HG03432 (cell line): ENCODE data around the gene ZNF407.
"Not testable (repeated sequence)": the region's sequence is repeated elsewhere in the genome, so short reads cannot be mapped to it uniquely, and the experiment has no call there.

Source experiments
- ATAC-seq: cut with Tn5 transposase; IDR thresholded peaks from one replicate; pipeline ENCODE4 v1.9.1; 2021; ENCODE audit warnings: mild to moderate bottlenecking, moderate library complexity; ENCODE audit not compliant: unreplicated experiment

ZNF407 gene

GRCh38 chr18:75081486-75081885 is 483.8 kb downstream of the ZNF407 start:
- no peak for ATAC-seq

GRCh38 chr18:75083131-75083530 is 485.5 kb downstream of the ZNF407 start:
- no peak for ATAC-seq

- no peak for ATAC-seq
Observed at GRCh38 chr18:75083761-75084160, 486.1 kb downstream of the ZNF407 start.

GRCh38 chr18:75085676-75086075 is 488.0 kb downstream of the ZNF407 start:
- ATAC-seq = not testable (repeated sequence)

GRCh38 chr18:75086494-75087034 is 488.9 kb downstream of the ZNF407 start:
- ATAC-seq = no peak

- no peak for ATAC-seq
Observed at GRCh38 chr18:75087119-75088020, 489.7 kb downstream of the ZNF407 start.

- ATAC-seq = no peak
Observed at GRCh38 chr18:75088021-75088506, 490.4 kb downstream of the ZNF407 start.

- ATAC-seq = no peak
Observed at GRCh38 chr18:75088622-75089211, 491.0 kb downstream of the ZNF407 start.

GRCh38 chr18:75089748-75090327 is 492.2 kb downstream of the ZNF407 start:
- ATAC-seq = no peak

- no peak for ATAC-seq
Observed at GRCh38 chr18:75090336-75090735, 492.7 kb downstream of the ZNF407 start.

- ATAC-seq = no peak
Observed at GRCh38 chr18:75097491-75098225, 500.0 kb downstream of the ZNF407 start.

- no peak for ATAC-seq
Observed at GRCh38 chr18:75100832-75101630, 503.4 kb downstream of the ZNF407 start.

- ATAC-seq = no peak
Observed at GRCh38 chr18:75101916-75102315, 504.2 kb downstream of the ZNF407 start.

- not testable (repeated sequence) for ATAC-seq
Observed at GRCh38 chr18:75104029-75104428, 506.4 kb downstream of the ZNF407 start.

GRCh38 chr18:75104483-75104882 is 506.8 kb downstream of the ZNF407 start:
- no peak for ATAC-seq

- ATAC-seq = no peak
Observed at GRCh38 chr18:75105551-75106254, 508.0 kb downstream of the ZNF407 start.

GRCh38 chr18:75106746-75107145 is 509.1 kb downstream of the ZNF407 start:
- ATAC-seq = no peak

- no peak for ATAC-seq
Observed at GRCh38 chr18:75107196-75107930, 509.7 kb downstream of the ZNF407 start.

- ATAC-seq = no peak
Observed at GRCh38 chr18:75107931-75108276, 510.2 kb downstream of the ZNF407 start.
